ENCODE results near the gene FGD4. TPM values are rescaled to one million over a fixed set of nuclear protein-coding genes. Genes with fewer than 3 reads are reported as not detected.

The FGD4 gene
- total and polyA plus RNA-seq, 8 donors: 5.5 to 138 (median 80.8) TPM

DNA sequence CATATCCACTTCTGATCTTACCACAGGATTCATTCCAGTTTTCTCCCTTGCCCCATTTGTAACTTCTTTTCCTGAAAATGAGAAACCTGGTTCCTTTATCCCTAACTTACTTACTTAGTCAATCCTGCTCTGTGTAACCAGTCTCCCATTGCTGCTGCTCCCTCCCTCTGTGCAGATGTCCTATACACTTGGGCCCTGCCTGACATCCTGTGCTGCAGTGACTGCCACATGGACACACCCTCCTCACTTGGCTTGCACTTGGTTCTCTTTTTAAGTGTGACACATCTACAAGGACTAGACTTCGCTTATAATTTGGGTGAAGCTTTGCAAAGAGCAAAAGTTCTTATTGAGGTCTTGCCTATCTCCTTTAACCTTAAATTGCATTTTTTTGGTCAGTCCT lies 51.4 kb downstream of the FGD4 start:
- TF ChIP-seq POLR2A (IDR thresholded peaks at IDR 0.05) (no peak), POLR2AphosphoS5 (IDR thresholded peaks at IDR 0.05) (peak in 1 of 3 donors; percentile 17)
- WGBS, 5 donors: 59 to 73% (median 70%) methylated on average over 1 of the region's 1 CpG
- Histone ChIP-seq H3K9me3 (no peaks in the 10 kb centered on the region), H3K27ac (peak overlapping the region in 2 of 5 donors; percentile 8 to 45), H3K4me3 (no peak overlapping the region), H3K4me1 (peaks cover 15 to 85% (median 45%) of the 10 kb centered on the region in 4 donors), H3K36me3 (no peaks in the 10 kb centered on the region), H3K27me3 (no peaks in the 10 kb centered on the region)
- DNase-seq: no peak
- intact Hi-C loops (cut with DNase I; ENCODE audit: low total_unique reads): no loop called here

DNA sequence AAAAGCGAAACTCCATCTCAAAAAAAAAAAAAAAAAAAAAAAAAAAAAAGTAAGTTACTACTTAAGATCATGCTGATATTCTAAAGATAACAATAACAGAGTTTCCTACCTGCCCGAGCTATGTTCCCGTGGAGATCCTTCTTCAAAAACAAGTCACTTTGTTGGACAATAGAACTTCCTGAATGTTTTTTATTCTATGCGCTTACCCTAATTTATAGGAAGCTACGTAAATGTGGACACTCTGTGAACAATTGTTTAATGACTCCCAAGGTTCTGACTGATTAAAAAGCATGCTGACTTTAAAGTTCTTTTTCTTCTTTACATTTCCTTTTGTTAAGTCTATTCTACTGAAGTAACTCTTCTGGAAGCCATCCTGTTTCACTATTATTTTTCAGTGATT lies 52.5 kb downstream of the FGD4 start:
- peaks cover 22 to 85% (median 47%) of the 10 kb centered on the region in 4 donors for H3K4me1 ChIP-seq
- no peaks in the 10 kb centered on the region for H3K36me3 ChIP-seq
- 50 to 76% (median 68%) methylated on average over 5 of the region's 5 CpGs for WGBS, 5 donors
- no peak overlapping the region for H3K4me3 ChIP-seq
- intact Hi-C loops (cut with DNase I; ENCODE audit: low total_unique reads): no loop called here
- H3K9me3 ChIP-seq: no peaks in the 10 kb centered on the region
- peak overlapping the region in 1 of 5 donors; percentile 16 for H3K27ac ChIP-seq
- no peaks in the 10 kb centered on the region for H3K27me3 ChIP-seq
- no peak for DNase-seq
- TF ChIP-seq, protein P1, sequence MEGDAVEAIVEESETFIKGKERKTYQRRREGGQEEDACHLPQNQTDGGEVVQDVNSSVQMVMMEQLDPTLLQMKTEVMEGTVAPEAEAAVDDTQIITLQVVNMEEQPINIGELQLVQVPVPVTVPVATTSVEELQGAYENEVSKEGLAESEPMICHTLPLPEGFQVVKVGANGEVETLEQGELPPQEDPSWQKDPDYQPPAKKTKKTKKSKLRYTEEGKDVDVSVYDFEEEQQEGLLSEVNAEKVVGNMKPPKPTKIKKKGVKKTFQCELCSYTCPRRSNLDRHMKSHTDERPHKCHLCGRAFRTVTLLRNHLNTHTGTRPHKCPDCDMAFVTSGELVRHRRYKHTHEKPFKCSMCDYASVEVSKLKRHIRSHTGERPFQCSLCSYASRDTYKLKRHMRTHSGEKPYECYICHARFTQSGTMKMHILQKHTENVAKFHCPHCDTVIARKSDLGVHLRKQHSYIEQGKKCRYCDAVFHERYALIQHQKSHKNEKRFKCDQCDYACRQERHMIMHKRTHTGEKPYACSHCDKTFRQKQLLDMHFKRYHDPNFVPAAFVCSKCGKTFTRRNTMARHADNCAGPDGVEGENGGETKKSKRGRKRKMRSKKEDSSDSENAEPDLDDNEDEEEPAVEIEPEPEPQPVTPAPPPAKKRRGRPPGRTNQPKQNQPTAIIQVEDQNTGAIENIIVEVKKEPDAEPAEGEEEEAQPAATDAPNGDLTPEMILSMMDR (IDR thresholded peaks at IDR 0.05): no peak
- no peak for TF ChIP-seq POLR2A (IDR thresholded peaks at IDR 0.05)
- TF ChIP-seq POLR2AphosphoS5 (IDR thresholded peaks at IDR 0.05): no peak
- TF ChIP-seq EP300 (IDR thresholded peaks at IDR 0.05): no peak

DNA sequence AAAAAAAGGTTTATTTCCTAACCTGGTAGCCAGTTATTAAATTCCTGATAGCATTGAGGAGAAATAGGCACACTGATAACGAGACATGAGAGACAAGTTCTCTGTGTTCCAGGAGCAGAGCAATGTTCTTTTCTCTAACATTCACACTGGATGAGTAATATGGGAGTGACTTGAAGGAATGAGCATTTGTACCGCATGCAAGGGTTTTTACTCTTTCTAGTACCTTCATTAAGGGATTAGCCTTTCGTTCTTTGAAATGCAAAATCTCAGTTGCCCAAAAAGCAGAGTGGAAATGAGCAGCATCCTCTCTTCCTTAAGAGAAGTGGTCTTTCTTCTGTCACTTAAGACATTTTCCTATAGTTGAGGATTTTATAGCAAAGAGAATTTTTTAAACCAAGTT lies 54.7 kb downstream of the FGD4 start:
- H3K27me3 ChIP-seq: no peaks in the 10 kb centered on the region
- peak overlapping the region in 4 of 5 donors; percentile 48 to 80 (median 70) for H3K27ac ChIP-seq
- H3K9me3 ChIP-seq: no peaks in the 10 kb centered on the region
- WGBS, 5 donors: 13 to 24% (median 15%) methylated on average over 3 of the region's 3 CpGs
- no peaks in the 10 kb centered on the region for H3K36me3 ChIP-seq
- intact Hi-C loops (cut with DNase I; ENCODE audit: low total_unique reads): no loop called here
- peak in 1 of 2 donors; percentile 30 for DNase-seq
- peak in 2 of 3 donors; percentile 52 to 80 for TF ChIP-seq POLR2AphosphoS5 (IDR thresholded peaks at IDR 0.05)
- TF ChIP-seq, protein P1 (IDR thresholded peaks at IDR 0.05): no peak
- H3K4me3 ChIP-seq: no peak overlapping the region
- H3K4me1 ChIP-seq: peaks cover 23 to 86% (median 52%) of the 10 kb centered on the region in 4 donors

DNA sequence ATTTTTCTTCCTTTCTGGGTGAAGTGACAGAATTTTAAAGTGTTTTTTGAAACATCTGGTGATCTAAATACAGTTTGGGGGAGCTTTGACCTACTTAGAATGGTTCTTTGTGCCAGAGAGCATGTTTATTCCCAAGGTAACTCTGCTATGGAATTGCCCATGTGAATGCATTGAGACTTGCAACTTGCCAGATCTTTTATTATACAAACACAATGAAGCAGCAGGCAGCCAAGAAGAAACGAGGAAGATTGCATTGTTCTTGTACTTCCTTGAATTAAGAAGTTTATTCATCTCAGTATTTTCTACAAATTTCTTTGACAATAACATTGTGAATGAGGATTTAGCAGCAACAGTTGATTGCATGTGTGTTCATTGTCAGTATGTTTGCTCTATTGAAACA lies 55.5 kb downstream of the FGD4 start:
- Histone ChIP-seq H3K36me3 (no peaks in the 10 kb centered on the region), H3K4me1 (peaks cover 23 to 82% (median 51%) of the 10 kb centered on the region in 4 donors), H3K27ac (peak overlapping the region in 4 of 5 donors; percentile 48 to 80 (median 70)), H3K27me3 (no peaks in the 10 kb centered on the region), H3K9me3 (no peaks in the 10 kb centered on the region), H3K4me3 (no peak overlapping the region)
- TF ChIP-seq POLR2AphosphoS5 (IDR thresholded peaks at IDR 0.05): peak in 1 of 3 donors; percentile 55
- no peak for TF ChIP-seq EP300 (IDR thresholded peaks at IDR 0.05)
- intact Hi-C loops (cut with DNase I; ENCODE audit: low total_unique reads): loop anchor here (5.0 kb wide), 1 partner anchor 202 kb away; no protein-coding TSS in a partner anchor
- DNase-seq: peak in 1 of 2 donors; percentile 35
- WGBS, 5 donors: 4 to 11% (median 6%) methylated on average over 1 of the region's 1 CpG

DNA sequence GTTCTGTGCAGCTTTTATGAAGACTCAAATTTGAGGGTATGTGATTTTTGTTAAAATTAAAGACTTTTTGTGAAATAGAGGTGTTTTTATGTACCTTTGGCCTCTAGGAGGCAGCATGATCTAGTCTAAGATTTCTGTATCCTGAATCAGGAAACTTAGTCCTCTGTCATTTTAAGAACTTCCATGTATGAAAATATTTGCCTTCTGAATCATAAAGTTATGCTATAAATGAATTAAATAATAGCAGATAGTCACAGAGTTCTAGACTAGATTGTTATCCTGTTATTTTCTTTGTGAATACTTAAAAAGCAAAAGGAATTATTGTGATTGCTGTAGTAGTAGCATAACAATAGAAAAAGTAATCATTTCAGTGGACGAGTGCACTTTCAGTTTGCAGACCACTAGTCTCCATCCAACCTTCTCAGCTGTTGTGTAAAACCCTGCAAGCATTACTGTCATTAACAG lies 56.3 kb downstream of the FGD4 start:
- peak overlapping the region; percentile 11 to 29 (median 16) for H3K4me3 ChIP-seq
- WGBS, 5 donors: 7 to 18% (median 9%) methylated on average over 1 of the region's 1 CpG
- peak overlapping the region in 4 of 5 donors; percentile 31 to 80 (median 70) for H3K27ac ChIP-seq
- no peaks in the 10 kb centered on the region for H3K9me3 ChIP-seq
- H3K27me3 ChIP-seq: no peaks in the 10 kb centered on the region
- TF ChIP-seq, protein P1 (IDR thresholded peaks at IDR 0.05): peak in 4 of 7 experiments; percentile 32 to 57 (median 54)
- TF ChIP-seq POLR2A (IDR thresholded peaks at IDR 0.05): no peak
- no peak for TF ChIP-seq POLR2AphosphoS5 (IDR thresholded peaks at IDR 0.05)
- no peak for TF ChIP-seq EP300 (IDR thresholded peaks at IDR 0.05)
- no peaks in the 10 kb centered on the region for H3K36me3 ChIP-seq
- peaks cover 23 to 74% (median 47%) of the 10 kb centered on the region in 4 donors for H3K4me1 ChIP-seq
- intact Hi-C loops (cut with DNase I; ENCODE audit: low total_unique reads): loop anchor here (5.0 kb wide), 1 partner anchor 202 kb away; no protein-coding TSS in a partner anchor
- DNase-seq: peak in 1 of 2 donors; percentile 86
